ENCODE measurements around the gene OR2T3.
"Not testable (repeated sequence)": the region's sequence is repeated elsewhere in the genome, so short reads cannot be mapped to it uniquely, and the experiment has no call there.

The OR2T3 gene

DNA sequence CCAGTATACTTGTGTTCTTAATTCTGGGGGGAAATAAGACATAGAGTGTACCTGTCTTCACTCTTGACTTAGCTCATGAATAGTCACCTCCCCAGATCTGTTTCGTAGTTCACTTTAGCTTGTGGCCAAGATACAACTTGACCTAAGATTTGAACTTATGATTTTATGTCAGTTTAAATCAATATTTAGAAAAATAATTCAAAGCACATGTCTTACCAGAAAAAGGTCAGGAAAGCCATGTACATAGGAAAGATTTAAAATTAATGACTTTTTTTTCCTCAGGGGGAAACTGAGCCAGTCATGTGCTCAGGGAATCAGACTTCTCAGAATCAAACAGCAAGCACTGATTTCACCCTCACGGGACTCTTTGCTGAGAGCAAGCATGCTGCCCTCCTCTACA lies at the start of gene OR2T3:
Gene OR2T3 (plus strand): TSS at position 301 of the 400 bp plus-strand sequence. CDS start 0 bp downstream, at position 301.
- FAIRE-seq: not testable (repeated sequence)

GRCh38 chr1:248427526-248428191 lies 45.5 kb upstream of the OR2T3 start:
- not testable (repeated sequence) for FAIRE-seq

DNA sequence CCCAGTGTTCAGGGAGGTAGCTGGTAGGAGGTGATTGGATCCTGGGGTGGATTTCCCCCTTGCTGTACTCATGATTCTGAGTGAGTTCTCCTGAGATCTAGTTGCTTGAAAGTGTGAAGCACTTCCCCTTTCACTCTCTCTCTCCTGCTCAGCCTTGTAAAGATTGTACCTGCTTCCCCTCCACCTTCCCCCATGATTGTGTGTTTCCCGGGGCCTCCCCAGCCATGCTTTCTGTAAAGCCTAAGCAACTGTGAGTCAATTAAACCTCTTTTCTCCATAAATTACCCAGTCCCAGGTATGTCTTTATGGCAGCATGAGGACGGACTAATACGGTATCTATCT lies 45.0 kb upstream of the OR2T3 start:
- not testable (repeated sequence) for FAIRE-seq

GRCh38 chr1:248431683-248432082 lies 41.5 kb upstream of the OR2T3 start:
- FAIRE-seq: not testable (repeated sequence)

DNA sequence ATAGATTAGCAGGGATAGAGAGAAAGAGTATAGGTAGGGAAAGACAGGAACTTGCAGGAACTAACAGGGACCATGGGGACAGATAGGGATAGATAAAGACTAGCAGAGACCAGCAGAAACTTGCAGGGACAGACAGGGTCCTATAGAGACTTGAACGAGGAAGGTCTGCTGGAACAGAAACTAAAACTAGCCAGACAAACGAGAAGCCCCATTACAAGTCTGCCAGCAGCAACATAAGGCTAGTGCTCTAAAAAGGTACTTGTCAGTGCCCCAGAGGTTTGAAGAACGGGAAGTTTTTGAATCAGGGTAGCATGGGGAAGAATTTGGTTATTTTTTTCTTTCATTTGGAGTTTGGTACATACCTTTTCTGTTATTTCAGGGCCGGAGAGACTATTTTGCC lies 41.0 kb upstream of the OR2T3 start:
- FAIRE-seq: not testable (repeated sequence)

- not testable (repeated sequence) for FAIRE-seq
These were observed 39.2 kb upstream of the OR2T3 start for GRCh38 chr1:248433811-248434415.

- FAIRE-seq: not testable (repeated sequence)
These were observed 38.2 kb upstream of the OR2T3 start for GRCh38 chr1:248434913-248435312.

DNA sequence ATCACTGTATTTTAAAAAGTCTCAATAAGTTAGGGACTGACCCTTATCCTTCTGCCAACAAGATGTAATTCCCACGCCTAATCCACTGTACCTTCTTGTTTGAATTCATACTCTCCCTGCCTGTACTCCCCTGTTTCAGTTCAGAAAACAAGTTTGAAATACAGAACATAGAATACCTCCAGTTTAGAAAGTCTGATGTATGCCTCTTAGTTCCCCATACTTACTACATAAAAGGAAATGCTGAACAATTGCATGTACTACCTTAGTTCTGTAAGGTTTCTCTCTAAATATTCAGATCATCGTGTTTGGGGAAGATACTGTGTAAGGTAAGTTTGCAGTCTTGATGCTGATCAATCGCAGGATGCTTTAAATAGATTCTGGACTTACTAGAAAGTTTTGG lies 36.8 kb upstream of the OR2T3 start:
- not testable (repeated sequence) for FAIRE-seq

GRCh38 chr1:248438668-248439067 lies 34.5 kb upstream of the OR2T3 start:
- not testable (repeated sequence) for FAIRE-seq

- not testable (repeated sequence) for FAIRE-seq
These were observed 33.9 kb upstream of the OR2T3 start for GRCh38 chr1:248439283-248439682.

DNA sequence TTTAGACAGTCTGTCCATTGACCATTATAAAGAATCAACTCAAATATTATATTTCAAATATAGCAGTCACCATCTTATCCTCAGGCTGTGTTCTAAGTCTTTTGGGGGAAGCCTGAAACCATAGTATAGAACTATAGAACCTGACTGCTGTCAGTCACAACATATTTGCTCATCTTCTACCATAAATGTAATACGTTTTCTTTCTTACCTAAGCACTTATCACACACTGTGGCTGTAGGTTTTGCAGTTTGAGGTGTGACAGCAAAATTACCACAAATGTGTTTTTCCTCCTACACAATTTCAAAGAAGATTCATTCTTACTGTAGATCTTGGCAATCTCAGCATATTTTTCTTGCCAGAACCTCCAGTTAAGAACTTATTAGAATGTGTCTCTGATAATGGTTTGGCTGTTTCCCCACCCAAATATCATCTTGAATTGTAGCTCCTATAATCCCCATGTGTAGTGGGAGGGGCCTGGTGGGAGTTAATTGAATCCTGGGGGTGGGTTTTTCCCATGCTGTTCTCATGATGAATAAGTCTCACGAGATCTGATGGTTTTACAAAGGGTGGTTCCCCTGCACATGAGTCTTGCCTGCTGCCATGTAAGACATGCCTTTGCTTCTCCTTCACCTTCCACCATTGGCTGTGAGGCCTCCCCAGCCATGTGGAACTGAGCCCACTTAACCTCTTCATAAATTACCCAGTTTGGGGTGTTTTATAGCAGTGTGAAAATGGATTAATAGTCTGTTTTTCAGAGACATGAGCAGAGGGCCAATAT lies 30.5 kb upstream of the OR2T3 start:
- not testable (repeated sequence) for FAIRE-seq

DNA sequence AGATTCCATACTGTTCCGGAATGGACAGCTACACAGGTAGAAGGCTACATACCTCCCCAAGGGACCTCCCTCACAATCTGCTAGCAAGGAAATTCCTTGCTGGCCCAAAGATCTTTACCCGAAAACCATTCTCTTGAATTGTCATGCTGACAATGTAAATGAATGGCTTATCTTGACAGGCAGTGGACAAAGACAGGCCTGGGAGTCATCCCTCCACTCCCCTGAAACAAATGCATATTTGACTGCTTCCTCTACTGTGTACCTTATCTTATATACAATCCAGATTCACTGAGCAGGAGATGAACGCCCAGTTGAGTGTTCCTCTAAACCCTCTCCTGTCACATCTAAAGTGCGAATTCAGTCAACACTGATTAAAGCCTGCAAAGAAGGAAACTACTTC lies 28.5 kb upstream of the OR2T3 start:
- not testable (repeated sequence) for FAIRE-seq

GRCh38 chr1:248445399-248445798 lies 27.8 kb upstream of the OR2T3 start, which contains the start of gene OR2T2:
Gene OR2T2 (plus strand): TSS chr1:248445637. CDS start chr1:248452798, 7,161 bp downstream.
- FAIRE-seq: not testable (repeated sequence)

DNA sequence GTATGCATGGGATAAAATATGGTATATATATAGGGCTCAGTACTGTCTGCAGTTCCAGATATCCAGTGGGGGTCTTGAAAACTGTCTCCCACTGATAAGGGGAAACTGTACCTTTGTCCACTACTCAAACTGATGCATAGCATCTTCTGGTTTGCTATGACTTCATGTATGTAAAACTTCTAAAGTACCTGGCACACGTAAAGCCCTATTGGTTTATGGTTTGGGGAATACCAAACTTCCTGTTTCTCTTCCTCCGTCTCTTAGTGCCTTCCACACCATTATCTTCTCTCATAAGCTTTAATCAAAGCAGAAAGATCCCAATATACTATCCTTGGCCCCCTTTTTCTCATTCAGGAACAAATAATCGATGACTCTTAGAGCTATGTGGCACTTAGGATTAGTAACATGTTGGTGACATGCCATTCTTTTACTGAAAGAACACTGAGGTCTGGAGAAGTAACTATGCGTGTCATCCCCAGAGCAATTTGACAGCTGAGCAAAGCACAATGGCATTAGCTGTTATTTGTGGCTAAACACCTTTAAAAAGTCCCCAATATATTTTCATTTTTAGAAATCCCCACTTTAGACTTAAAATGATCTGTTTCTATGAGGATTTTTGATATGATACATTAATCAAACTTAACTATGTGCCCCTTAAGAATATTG lies 24.6 kb upstream of the OR2T3 start:
- FAIRE-seq: not testable (repeated sequence)

- not testable (repeated sequence) for FAIRE-seq
These were observed 23.2 kb upstream of the OR2T3 start for GRCh38 chr1:248449821-248450465.

- not testable (repeated sequence) for FAIRE-seq
These were observed 22.5 kb upstream of the OR2T3 start for GRCh38 chr1:248450466-248451145.

DNA sequence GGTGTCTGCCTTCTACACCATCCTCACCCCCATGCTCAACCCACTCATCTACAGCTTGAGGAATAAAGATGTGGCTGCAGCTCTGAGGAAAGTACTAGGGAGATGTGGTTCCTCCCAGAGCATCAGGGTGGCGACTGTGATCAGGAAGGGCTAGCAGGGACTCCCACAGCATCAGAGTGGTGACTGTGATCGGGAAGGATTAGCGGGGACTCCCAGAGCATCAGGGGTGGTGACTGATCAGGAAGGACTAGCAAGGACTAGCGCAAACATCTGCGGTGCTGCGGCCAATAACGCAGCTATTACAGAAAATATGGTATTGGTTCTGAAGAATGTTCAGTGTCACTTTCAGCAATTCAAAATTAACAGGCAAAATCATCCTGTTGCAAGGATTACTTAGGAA lies 19.5 kb upstream of the OR2T3 start:
- not testable (repeated sequence) for FAIRE-seq

- FAIRE-seq: not testable (repeated sequence)
These were observed 18.1 kb upstream of the OR2T3 start for GRCh38 chr1:248455045-248455444.

DNA sequence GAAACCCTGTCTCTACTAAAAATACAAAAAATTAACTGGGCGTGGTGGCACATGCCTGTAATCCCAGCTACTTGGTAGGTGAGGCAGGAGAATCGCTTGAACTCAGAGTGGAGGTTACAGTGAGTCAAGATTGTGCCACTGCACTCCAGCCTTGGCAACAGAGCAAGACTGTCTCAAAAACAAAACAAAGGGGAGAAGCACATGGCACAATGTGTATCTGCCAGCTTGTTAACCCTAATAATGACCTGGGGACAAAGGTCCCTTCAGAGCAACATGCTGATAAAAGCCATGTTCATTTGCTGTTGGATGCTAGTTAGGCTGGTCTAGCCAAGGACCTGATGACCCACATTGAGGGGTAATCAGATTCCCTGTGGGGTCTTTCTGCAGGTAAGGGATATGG lies 16.5 kb upstream of the OR2T3 start:
- FAIRE-seq: not testable (repeated sequence)

GRCh38 chr1:248459117-248459516 lies 14.0 kb upstream of the OR2T3 start:
- FAIRE-seq: not testable (repeated sequence)

GRCh38 chr1:248471154-248471553 lies 2.0 kb upstream of the OR2T3 start:
- FAIRE-seq: no peak

DNA sequence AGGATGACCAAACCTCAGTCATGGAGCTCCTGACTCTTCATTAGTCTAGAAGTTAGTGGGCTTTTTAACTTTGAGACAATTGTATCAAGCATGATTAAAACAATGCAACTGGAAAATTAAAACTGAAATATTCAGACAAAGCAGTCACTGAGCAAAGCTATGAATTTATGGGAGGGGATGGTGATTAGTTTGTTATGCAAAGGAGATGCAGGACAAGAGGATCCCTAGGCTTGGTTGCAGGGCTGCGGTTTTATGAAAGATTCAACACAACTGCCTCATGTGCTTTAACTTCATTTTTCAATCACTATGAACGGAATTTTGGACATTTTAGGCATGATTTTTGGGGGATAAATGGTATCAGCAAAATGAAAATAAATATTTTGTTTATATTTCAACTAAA lies 1.0 kb upstream of the OR2T3 start:
- not testable (repeated sequence) for FAIRE-seq
